Endothelial cell of umbilical vein (primary cell): ENCODE measurements around the gene ESYT2. TPM values are rescaled to one million over a fixed set of nuclear protein-coding genes. Genes with fewer than 3 reads are reported as not detected.

ENCODE experiments used
- BruUV-seq: library from RNA; stranded (reverse); fragments of 400-500 nt; replicated peaks from 2 replicates; lab custom pipeline; 2021; lab: Mats Ljungman, UMichigan
- CTCF ChIA-PET: fragments of 300-600, 350-600 bp; sonication (Branson Sonifier 250); formaldehyde crosslinking; loops from one replicate; lab custom pipeline; 2021; ENCODE audit warnings: antibody characterized with exemption, inconsistent platforms; lab: Charles Lee
- POLR2A ChIA-PET: fragments of 300-600, 350-600 bp; sonication (Branson Sonifier 250); formaldehyde crosslinking; loops from one replicate; lab custom pipeline; 2021; ENCODE audit warnings: antibody characterized with exemption, inconsistent platforms; lab: Charles Lee
- DNase-seq: peaks from one replicate; pipeline ENCODE4 v3.0.0-alpha.2; 2011; ENCODE audit warnings: low read depth, low spot score
- FAIRE-seq: peaks from 2 replicates; lab custom pipeline; 2011; peaks lifted over from hg19 to GRCh38; lab: Jason Lieb, UNC
- H2AFZ ChIP-seq: 2 replicates; pipeline ENCODE4 v1.6.0; 2012; ENCODE audit warnings: low read depth, low read length, control low read depth, inconsistent platforms
- H3K27ac ChIP-seq: 2 replicates; pipeline ENCODE4 v1.5.1; 2011; ENCODE audit warnings: low read depth, mild to moderate bottlenecking, control low read depth, low read length, moderate library complexity; ENCODE audit not compliant: insufficient read depth
- H3K27me3 ChIP-seq, 2 experiments: 2 replicates each; pipeline versions ENCODE4 v1.6.0 to v1.6.1; 2011; ENCODE audit warnings: low read length in 2 of 2, mixed read lengths in 1 of 2; ENCODE audit not compliant: control insufficient read depth in 2 of 2, insufficient read depth in 2 of 2
- H3K36me3 ChIP-seq, 2 experiments: 2 replicates in 1 of 2; 3 replicates in 1 of 2; pipeline ENCODE4 v1.5.1; 2011; ENCODE audit warnings: low read length in 2 of 2, mild to moderate bottlenecking in 1 of 2, moderate library complexity in 1 of 2; ENCODE audit not compliant: control insufficient read depth in 2 of 2, insufficient read depth in 2 of 2; ENCODE audit errors: extremely low read depth in 1 of 2
- H3K4me1 ChIP-seq: 3 replicates; pipeline ENCODE4 v1.5.1; 2011; ENCODE audit warnings: mild to moderate bottlenecking, low read length; ENCODE audit not compliant: control insufficient read depth, insufficient read depth; ENCODE audit errors: extremely low read depth
- H3K4me2 ChIP-seq: 2 replicates; pipeline ENCODE4 v1.6.1; 2011; ENCODE audit warnings: low read length, control low read depth, mixed read lengths; ENCODE audit not compliant: insufficient read depth
- H3K4me3 ChIP-seq, 3 experiments: fragments of 200-600 bp in 1 of 3; sonication (generic), shearing (Covaris generic) in 1 of 3; replicated peaks in 1 of 3; 2 replicates each; pipeline ENCODE4 v1.5.1; 2011 to 2016; ENCODE audit warnings: control low read depth in 3 of 3, low read length in 3 of 3, mild to moderate bottlenecking in 2 of 3, inconsistent platforms in 1 of 3, low read depth in 1 of 3, moderate library complexity in 1 of 3; ENCODE audit not compliant: insufficient read depth in 1 of 3
- H3K79me2 ChIP-seq: 2 replicates; pipeline ENCODE4 v1.6.0; 2012; ENCODE audit warnings: low read length, inconsistent platforms; ENCODE audit not compliant: control insufficient read depth, insufficient read depth
- H3K9ac ChIP-seq: replicated peaks from 2 replicates; pipeline ENCODE3; 2011; ENCODE audit warnings: low read length, control low read depth; ENCODE audit not compliant: insufficient read depth; ENCODE audit errors: extremely low read depth
- H3K9me1 ChIP-seq: replicated peaks from 3 replicates; pipeline ENCODE4 v1.6.0; 2011; ENCODE audit warnings: mild to moderate bottlenecking, low read length; ENCODE audit not compliant: control insufficient read depth, insufficient read depth; ENCODE audit errors: extremely low read depth
- H3K9me3 ChIP-seq: replicated peaks from 2 replicates; pipeline ENCODE4 v1.5.1; 2012; ENCODE audit warnings: low read length, inconsistent platforms; ENCODE audit not compliant: control insufficient read depth, insufficient read depth
- H4K20me1 ChIP-seq: replicated peaks from 2 replicates; pipeline ENCODE3; 2011; ENCODE audit warnings: mild to moderate bottlenecking, low read length; ENCODE audit not compliant: control insufficient read depth, insufficient read depth; ENCODE audit errors: extremely low read depth
- EZH2 ChIP-seq: IDR thresholded peaks from 2 replicates; pipeline ENCODE4 v1.6.1; 2012; ENCODE audit warnings: borderline replicate concordance, low read depth, mild to moderate bottlenecking, moderate library complexity, low read length, inconsistent platforms; ENCODE audit not compliant: severe bottlenecking
- FOS ChIP-seq: IDR thresholded peaks from 2 replicates; pipeline ENCODE4 v1.6.1; 2011; ENCODE audit warnings: mild to moderate bottlenecking, low read length, moderate library complexity, borderline replicate concordance; ENCODE audit not compliant: insufficient read depth
- GATA2 ChIP-seq: IDR thresholded peaks from 2 replicates; pipeline ENCODE4 v1.7.0; 2011; ENCODE audit warnings: low read depth, mild to moderate bottlenecking, moderate library complexity, mixed read lengths, low read length; ENCODE audit not compliant: insufficient read length, insufficient read depth
- JUN ChIP-seq: IDR thresholded peaks from 2 replicates; pipeline ENCODE4 v1.6.1; 2011; ENCODE audit warnings: borderline replicate concordance, low read depth; ENCODE audit not compliant: insufficient read length, insufficient read depth
- MYC ChIP-seq: IDR thresholded peaks from one replicate; pipeline ENCODE4 v1.6.1; 2011; ENCODE audit warnings: mild to moderate bottlenecking, low read depth, low read length
- POLR2A ChIP-seq: IDR thresholded peaks from 2 replicates; pipeline ENCODE4 v1.6.1; 2012; ENCODE audit warnings: low read depth, mild to moderate bottlenecking, control low read depth, low read length
- POLR2AphosphoS5 ChIP-seq: IDR thresholded peaks from 2 replicates; pipeline ENCODE4 v1.6.1; 2012; ENCODE audit warnings: low read depth, mild to moderate bottlenecking, control low read depth, low read length, moderate library complexity; ENCODE audit not compliant: insufficient read depth
- dilution Hi-C: fragments of 300-500 bp; cut with MboI; formaldehyde crosslinking; loops from one replicate; pipeline ENCODE4 v1.15.0; 2019; ENCODE audit warnings: low sequenced_read_pairs; ENCODE audit not compliant: extremely low pct_ligation_motif_present
- intact Hi-C: fragments of 100-400 bp; cut with micrococcal nuclease; formaldehyde crosslinking; loops from one replicate; pipeline ENCODE4 v1.10.0; 2022
- polyA plus RNA-seq, 4 experiments: library from polyadenylated mRNA; depleted of rRNA in 3 of 4; stranded (reverse) in 3 of 4; unstranded in 1 of 4; fragments of >200 nt; gene quantifications; 2 replicates each; pipeline versions ENCODE4 v1.2.1 to v1.2.3, GENCODE V29; 2011 to 2012; ENCODE audit warnings: missing spikeins in 1 of 4
- total RNA-seq: library from RNA; stranded (reverse); gene quantifications from 2 replicates; pipeline ENCODE4 v1.2.3, GENCODE V29; 2021
- TF ChIP-seq, protein P1 (sequence below): IDR thresholded peaks from 2 replicates; pipeline ENCODE4 v1.6.1; 2011; ENCODE audit not compliant: insufficient read depth, insufficient read length
- TF ChIP-seq, protein P2 (sequence below), 2 donors: IDR thresholded peaks; 1 replicate in 1 of 2; 2 replicates in 1 of 2; pipeline ENCODE4 v1.5.1; 2011; ENCODE audit warnings: low read length in 2 of 2, mild to moderate bottlenecking in 2 of 2, moderate library complexity in 2 of 2, control low read depth in 1 of 2, inconsistent platforms in 1 of 2, low read depth in 1 of 2; ENCODE audit not compliant: insufficient read depth in 1 of 2; ENCODE audit errors: extremely low read depth in 1 of 2

Gene ESYT2
- total and polyA plus RNA-seq, 2 donors (not counting 3 experiments of a cell fraction or from before 2014, with no cell fraction given), result 18.8 to 46.6 TPM

DNA sequence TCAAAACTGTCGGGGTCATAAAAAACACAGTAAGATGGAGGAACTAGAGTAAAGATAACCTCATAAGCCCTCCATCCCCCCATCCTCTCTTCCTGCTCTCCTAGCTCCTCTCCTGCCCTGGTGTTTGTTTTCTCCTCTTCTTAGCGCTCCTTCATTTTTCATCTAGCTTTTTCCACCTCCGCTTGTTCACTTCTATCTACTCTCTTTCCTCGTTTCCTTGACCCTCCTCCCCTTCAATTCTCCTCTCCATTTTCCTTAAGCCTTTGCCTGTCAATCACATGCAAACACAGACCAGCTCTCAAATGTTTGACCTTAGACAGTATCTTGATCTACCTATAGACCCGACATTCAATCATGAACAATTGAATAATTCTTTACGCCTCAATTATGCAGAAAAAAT is 134.7 kb downstream of the ESYT2 start:
- dilution Hi-C loops, result no loop called here
- H3K79me2 ChIP-seq, result peaks cover 45% of the 10 kb centered on the region
- H3K4me2 ChIP-seq, result no peak overlapping the region
- no peaks in the 10 kb centered on the region for H3K27me3 ChIP-seq
- no peak for DNase-seq
- H3K4me3 ChIP-seq, result no peak overlapping the region
- H3K27ac ChIP-seq, result no peak overlapping the region
- ChIA-PET POLR2A (no interaction called here), CTCF (interaction anchor here (0.7 to 8.0 kb wide), 3 partner anchors 47 to 283 kb away, joined by 3 to 291 read pairs (median 39); no protein-coding TSS in a partner anchor)
- H4K20me1 ChIP-seq, result no peaks in the 10 kb centered on the region
- no peaks in the 10 kb centered on the region for H3K9me3 ChIP-seq
- peaks cover 6% of the 10 kb centered on the region for H3K4me1 ChIP-seq
- no peak for FAIRE-seq
- no peak overlapping the region for H2AFZ ChIP-seq
- BruUV-seq, result no TSS peak
- H3K36me3 ChIP-seq, result no peaks in the 10 kb centered on the region
- H3K9ac ChIP-seq, result no peak overlapping the region
- H3K9me1 ChIP-seq, result no peaks in the 10 kb centered on the region
- intact Hi-C loops, result no loop called here
- TF ChIP-seq MYC (no peak), JUN (no peak), POLR2A (no peak), GATA2 (no peak), EZH2 (no peak), FOS (no peak), POLR2AphosphoS5 (no peak)
- TF ChIP-seq, protein P1, sequence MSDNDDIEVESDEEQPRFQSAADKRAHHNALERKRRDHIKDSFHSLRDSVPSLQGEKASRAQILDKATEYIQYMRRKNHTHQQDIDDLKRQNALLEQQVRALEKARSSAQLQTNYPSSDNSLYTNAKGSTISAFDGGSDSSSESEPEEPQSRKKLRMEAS, result no peak
- TF ChIP-seq, protein P2, sequence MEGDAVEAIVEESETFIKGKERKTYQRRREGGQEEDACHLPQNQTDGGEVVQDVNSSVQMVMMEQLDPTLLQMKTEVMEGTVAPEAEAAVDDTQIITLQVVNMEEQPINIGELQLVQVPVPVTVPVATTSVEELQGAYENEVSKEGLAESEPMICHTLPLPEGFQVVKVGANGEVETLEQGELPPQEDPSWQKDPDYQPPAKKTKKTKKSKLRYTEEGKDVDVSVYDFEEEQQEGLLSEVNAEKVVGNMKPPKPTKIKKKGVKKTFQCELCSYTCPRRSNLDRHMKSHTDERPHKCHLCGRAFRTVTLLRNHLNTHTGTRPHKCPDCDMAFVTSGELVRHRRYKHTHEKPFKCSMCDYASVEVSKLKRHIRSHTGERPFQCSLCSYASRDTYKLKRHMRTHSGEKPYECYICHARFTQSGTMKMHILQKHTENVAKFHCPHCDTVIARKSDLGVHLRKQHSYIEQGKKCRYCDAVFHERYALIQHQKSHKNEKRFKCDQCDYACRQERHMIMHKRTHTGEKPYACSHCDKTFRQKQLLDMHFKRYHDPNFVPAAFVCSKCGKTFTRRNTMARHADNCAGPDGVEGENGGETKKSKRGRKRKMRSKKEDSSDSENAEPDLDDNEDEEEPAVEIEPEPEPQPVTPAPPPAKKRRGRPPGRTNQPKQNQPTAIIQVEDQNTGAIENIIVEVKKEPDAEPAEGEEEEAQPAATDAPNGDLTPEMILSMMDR (IDR thresholded peaks at IDR 0.05; ENCODE audit: extremely low read depth in 1 of 2, insufficient read depth in 1 of 2, low read depth in 1 of 2, low read length in 2 of 2), result no peak
